GM19328 (cell line): ENCODE results near the gene PUS1.
"Not testable (repeated sequence)": the region's sequence is repeated elsewhere in the genome, so short reads cannot be mapped to it uniquely, and the experiment has no call there.

Source experiments
- ATAC-seq: cut with Tn5 transposase; IDR thresholded peaks from one replicate; pipeline ENCODE4 v1.9.1; 2021; ENCODE audit warnings: mild to moderate bottlenecking, moderate library complexity; ENCODE audit not compliant: unreplicated experiment

Gene PUS1

DNA sequence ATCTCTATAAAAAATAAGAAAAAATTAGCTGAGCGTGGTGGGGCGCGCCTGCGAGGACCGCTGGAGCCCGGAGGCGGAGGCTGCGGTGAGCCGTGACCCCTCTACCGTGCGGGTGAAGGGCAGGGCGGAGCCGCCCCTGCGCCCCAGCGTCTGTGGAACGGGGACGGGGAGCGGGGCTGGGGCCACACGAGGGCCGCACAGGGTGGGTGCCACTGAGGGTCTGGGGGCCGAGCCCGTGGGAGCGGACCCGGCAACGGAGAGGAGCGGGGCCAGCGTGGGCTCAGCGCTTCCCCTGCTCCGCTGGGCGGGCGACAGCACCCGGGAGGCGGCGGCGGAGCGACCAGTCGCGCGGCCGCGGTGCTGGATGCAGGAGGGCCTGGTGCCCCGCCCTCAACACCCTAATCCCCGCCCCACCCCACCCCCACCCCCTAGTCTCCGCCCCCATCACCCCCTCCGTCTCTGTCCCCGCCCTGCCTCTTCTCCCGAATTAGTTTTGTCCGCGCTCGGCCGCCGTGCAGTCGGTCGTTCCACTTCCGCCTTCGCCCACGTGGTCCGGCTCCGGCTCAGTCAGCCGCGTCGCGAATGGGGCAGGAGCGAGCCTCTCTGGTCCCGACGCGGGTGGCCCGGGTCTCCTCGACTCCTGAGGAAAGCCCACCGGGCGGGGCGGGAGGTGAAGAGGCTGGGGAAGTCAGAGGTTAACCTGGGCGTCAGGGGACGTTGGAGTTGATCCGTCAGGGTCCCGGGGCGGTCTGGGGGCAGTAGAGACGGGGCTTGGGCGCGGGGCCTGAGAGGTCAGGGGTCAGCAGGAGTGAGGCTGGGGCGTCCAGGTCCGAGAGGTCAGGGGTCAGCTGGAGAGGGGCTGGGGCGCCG lies at the start of gene PUS1:
Gene PUS1 (plus strand): TSS at position 566 of the 870 bp plus-strand sequence. CDS start 447 bp downstream, outside the sequence.
- ATAC-seq = peak; percentile 62

DNA sequence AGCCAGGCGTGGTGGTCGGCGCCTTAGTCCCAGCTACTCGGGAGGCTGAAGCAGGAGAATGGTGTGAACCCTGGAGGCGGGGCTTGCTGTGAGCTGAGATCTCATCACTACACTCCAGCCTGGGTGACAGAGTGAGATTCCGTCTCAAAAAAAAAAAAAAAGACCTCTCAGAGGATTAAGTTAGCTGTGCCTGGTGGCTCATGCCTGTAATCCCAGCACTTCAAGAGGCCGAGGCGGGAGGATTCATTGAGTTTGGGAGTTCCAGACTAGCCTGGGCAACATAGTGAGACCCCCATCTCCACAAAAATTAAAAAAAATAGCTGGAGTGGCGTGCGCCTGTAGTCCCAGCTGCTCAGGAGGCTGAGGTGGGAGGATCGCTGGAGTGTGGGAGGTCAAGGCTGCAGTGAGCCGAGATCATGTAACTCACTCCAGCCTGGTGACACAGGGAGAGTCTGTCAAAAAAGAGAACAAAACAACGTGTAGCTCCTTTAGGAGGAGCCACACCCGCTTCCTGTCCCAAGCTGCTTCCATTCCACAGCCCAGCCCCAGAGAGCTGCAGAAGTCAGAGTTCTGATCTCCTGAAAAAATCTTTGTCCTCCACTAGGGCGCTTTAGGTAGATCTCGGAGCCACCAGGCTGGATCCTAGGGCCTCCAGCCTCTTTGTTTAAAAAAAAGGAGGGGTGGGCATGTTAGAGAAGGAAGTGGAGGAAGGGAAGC lies 46.1 kb upstream of the PUS1 start:
- ATAC-seq = no peak

- no peak for ATAC-seq
Observed at GRCh38 chr12:131883521-131883900, 45.6 kb upstream of the PUS1 start.

GRCh38 chr12:131885076-131885475 lies 44.0 kb upstream of the PUS1 start:
- ATAC-seq = not testable (repeated sequence)

DNA sequence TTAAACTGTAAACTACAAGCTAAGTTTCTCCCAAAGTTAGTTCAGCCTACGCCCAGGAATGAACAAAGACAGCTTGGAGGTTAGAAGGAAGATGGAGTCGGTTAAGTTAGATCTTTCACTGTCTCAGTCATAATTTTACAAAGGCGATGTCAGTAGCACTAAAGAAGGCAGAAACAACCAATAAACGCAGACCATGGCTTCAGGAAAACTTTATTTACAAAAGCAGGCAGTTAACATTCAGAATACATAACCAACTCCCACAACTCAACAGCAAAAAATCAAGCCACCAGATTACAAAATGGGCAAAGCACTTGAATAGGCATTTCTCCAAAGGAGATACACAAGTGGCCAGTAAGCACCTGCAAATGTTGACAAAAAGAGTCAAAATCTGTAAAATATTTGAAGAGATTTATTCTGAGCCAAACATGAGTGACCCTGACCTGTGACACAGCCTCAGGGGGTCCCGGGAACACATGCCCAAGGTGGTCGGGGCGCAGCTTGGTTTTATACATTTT lies 43.5 kb upstream of the PUS1 start:
- no peak for ATAC-seq

- not testable (repeated sequence) for ATAC-seq
Observed at GRCh38 chr12:131891722-131892121, 37.4 kb upstream of the PUS1 start.

DNA sequence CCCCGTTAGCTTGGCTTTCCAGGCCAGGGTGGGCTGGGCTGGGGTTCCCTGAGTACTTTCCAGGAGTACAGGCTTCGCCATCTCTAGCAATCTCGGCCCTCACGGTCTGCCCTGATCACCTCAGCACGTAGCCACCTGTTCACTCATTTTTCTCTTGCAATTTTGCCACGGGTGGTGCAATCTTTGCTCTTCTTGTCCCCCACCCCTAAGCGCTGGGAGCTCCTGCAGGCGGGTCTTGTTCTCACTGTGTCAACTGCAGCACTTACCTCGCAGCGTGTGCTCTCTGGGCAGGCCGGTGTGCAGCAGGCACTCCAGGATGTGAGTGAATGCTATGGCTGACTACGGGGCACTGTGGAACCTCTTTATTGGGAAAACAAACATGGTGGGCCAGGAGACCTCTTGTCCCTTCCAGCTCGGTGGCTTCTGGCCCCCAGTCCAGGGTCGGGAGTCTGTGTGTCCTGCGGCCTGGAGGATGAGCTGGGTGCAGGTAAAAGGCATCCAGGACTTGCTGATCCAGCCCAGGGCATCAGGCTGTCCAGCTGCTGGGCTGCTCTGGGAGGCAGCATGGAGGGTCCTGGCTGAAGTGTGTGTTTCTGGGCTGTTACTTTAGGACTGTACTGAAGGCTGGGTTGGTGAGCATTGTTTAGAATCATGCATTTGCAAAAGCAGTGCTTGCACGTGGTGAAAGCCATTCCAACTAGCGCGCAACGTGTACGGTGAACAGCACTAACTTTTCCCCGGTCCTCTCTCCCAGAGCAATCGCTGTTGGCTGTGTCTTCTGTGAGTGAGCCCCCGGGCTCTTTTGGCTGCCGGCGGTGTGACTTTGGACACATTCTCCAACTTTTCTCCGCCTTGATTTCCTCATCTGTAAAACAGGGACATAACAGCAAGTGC lies 36.1 kb upstream of the PUS1 start:
- ATAC-seq = no peak

DNA sequence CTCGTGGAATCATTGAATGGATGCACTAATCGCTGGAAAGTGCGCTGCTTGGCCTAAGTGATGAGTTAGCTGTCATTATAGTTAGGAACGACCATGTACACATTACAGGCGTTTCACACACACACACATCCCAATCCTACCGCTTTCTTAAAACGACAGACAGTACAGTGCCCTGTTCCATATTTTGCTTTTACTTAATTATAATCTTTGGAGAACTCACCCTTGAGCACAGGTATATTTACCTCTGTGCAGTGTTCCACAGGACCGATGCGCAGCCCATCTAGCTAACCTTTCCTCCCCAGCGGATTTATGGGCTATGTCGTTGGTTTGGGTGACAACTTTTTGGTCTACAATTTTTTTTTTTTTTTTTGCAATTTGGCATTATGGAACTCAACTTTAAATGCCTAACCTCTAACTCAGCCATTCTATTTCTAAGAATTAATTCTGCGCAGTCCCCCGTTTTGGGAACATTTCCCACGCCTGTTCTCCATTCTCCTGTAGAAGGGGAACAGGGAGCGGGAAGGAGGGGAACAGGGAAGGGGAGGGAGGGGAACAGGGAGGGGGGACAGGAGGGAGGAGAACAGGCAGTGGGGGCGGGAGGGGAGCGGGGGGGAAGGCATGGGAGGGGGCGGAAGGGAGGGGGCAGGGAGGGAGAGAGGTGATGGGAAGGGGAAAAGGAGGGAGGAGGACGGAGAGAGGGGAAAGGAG lies 35.3 kb upstream of the PUS1 start:
- no peak for ATAC-seq

DNA sequence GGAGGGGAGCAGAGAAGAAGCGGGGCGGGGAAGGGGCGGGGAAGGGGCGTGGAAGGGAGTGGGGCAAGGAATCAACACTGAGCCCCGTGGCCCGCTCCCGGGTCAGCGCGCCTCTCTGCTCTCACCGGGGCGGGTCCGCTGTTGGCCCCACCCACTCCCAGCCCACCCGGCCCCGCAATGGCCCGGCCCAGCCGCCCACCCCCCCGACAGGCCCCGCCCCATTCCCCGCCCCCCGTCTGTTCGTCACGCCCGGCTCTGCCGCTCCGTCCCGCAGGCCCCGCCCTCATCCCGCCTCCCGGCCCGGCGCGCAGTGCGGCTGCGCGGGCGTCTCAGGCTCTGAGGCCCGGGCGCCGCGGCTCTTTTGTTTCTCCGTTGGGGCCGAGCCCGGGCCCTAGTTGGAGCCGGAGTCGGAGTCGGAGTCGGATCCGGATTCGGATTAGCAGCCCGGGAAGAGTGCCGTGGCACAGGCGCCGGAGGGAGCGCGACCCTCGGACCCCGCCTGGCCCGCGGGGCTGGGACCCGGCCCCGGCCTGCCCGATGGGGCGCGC lies 34.7 kb upstream of the PUS1 start, which contains the start of gene ULK1:
Gene ULK1 (plus strand): TSS at position 310 of the 548 bp plus-strand sequence. CDS start 380 bp downstream, outside the sequence.
- peak; percentile 83 for ATAC-seq

DNA sequence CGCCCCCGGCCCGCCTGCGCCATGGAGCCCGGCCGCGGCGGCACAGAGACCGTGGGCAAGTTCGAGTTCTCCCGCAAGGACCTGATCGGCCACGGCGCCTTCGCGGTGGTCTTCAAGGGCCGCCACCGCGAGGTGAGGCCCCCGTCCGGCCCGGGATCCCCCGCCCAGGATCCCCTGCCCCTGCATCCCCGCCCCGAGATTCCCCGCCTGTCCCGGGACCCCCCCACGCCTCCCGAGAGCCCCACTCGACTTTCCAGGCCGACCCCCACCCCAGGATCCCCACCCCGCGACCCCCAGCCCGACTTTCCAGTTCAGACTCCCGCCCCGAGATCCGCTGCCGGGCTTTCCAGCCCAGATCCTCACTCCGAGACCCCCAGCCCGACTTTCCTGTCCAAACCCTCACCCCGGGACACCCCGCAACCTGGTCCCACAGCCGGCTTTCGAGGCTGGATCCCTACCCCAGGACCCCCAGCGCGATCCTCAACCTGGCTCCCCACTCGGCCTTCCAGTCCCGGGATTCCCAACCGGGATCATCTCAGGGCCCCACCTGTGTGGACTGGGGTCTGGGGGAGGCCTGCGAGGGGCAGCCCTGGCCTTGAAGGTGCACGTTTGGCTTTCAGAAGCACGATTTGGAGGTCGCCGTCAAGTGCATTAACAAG lies 34.0 kb upstream of the PUS1 start:
- no peak for ATAC-seq

GRCh38 chr12:131895640-131896079 lies 33.4 kb upstream of the PUS1 start:
- ATAC-seq = no peak

DNA sequence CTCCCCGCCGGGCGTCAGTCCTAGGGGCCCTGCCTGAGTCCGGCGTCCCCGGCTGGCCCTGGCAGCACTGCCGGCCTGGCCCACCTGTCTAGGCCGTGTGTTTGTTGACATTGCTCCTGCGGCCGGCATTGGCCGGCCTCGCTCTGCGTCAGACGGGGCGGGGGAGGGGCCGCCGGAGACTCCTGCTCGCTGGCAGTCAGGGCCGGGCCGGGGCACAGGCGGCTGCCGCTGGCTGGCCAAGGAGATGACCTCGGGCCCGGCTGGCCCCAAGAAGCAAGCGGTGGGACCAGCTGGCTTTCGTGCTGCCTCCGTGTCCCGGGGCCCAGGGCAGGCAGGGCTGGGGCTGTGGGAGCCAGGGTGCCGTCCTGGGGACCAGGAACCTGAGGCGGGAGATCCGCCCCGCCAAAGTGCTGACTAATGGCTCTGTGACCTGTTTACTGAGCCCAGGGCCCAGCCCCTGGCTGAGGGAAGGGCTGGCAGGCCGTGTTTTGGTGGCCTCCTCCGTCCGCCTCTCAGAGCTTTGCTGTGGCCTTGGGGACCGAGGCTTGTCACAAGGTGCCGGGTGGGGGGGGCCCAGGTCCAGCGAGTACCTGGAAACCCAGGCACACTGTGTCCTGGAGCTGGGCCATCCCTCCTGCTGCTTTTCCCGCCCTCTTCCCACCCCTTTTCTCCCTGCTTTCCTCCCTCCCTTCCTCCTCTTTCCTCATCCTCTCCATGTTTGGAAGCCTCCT lies 32.8 kb upstream of the PUS1 start:
- peak; percentile 41 for ATAC-seq

- no peak for ATAC-seq
Observed at GRCh38 chr12:131896811-131897270, 32.2 kb upstream of the PUS1 start.

DNA sequence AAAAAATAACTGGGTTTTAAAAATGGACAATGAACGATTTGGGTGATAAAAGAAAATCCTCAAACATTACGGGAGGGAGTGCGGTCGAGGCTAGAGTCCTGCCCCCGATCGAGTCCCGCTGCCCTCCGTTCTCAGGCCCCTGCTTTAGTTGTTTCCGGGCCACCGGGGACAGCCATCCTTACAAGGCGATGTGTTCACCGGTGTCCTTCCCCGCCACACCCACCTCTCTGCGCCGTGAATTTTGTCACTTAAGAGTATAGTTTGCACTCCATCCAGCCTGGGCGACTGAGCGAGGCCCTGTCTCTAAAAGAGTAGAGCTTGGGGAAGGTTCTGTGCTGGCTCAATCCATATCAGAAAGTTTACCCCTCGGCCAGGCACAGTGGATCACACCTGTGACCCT lies 31.8 kb upstream of the PUS1 start:
- ATAC-seq = no peak

- no peak for ATAC-seq
Observed at GRCh38 chr12:131897875-131898274, 31.2 kb upstream of the PUS1 start.

GRCh38 chr12:131900397-131900796 lies 28.7 kb upstream of the PUS1 start:
- ATAC-seq = no peak

DNA sequence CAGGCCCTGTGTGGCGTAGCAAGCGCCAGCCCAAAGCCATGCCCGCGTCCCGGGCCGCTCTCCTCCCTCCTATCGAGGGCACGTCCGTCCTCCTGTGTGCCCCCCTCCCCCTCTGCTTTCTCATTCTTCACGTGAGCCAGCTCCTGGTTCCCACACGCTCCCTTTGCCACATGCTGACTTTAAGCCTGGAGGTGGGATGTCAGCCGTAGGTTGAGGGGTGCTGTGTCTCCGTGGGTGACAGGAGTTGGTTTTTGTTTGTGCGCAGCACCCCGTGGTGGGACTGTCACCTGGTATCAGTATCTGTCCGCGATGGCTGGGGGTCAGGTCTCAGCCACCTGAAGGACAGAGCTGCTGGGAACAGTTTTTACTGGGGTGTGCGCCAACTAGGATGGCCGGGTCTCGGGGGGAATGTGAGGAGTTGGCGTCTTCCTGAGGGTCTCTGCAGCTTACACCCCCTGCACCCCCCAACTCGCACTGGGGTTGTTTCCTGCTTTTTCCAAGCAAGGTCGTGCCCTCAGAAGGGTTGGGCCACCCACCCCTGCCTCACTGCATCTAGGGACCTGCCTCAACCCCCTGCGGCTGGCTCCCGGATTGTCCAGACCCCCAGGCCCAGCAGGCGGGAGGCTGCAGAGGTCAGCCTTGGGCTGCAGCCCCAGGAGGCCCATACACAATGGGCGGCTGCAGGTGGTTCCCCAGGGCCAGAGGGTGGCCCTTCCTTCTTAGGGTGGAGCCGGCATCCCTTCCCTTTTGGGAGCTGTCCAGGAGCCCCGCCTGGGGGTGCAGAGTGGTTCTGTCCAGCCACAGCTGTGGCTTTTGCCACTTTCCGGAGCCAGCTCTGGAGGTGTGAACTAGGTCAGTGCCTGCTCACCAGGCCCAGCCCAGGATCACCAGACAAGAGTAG lies 27.4 kb upstream of the PUS1 start:
- no peak for ATAC-seq
